Endometrial microvascular endothelial cells (primary cell): ENCODE measurements around the gene WNT7A. TPM values are rescaled to one million over a fixed set of nuclear protein-coding genes. Genes with fewer than 3 reads are reported as not detected.

ENCODE experiments used
- in situ Hi-C: cut with HindIII; loops from 2 replicates; pipeline ENCODE4 v1.10.0; 2017; ENCODE audit warnings: low sequenced_read_pairs, low pct_unique_long_range_greater_than_20kb; ENCODE audit errors: inconsistent ontology term
- total RNA-seq: library from RNA; depleted of rRNA; stranded (reverse); fragments of >200 nt; gene quantifications from one replicate; pipeline ENCODE4 v1.2.3, GENCODE V29; 2015; ENCODE audit errors: inconsistent ontology term

WNT7A gene
- total RNA-seq, 1 donor from 2014 or later, result not detected

GRCh38 chr3:13767030-13767429, 112.8 kb downstream of the WNT7A start:
- in situ Hi-C loops, result no loop called here

Other genes with a start within 250 kb of the WNT7A start
- 22.5 TPM for gene CHCHD4, start 244.8 kb upstream of the WNT7A start, total RNA-seq
- 121 TPM for gene TMEM43, start 245.0 kb upstream of the WNT7A start, total RNA-seq